CD4-positive, alpha-beta memory T cell (primary cell): ENCODE measurements around the gene SBSN. TPM values are rescaled to one million over a fixed set of nuclear protein-coding genes. Genes with fewer than 3 reads are reported as not detected.
A peak's percentile ranks its signal among the peaks of the same experiment; 100 is the strongest.

Source experiments
- CTCF ChIA-PET: fragments of 350-600 bp; sonication (Branson Sonifier 250); formaldehyde crosslinking; loops from one replicate; lab custom pipeline; 2021; ENCODE audit warnings: inconsistent platforms; ENCODE audit not compliant: partially characterized antibody; lab: Charles Lee
- POLR2A ChIA-PET: fragments of 350-600 bp; sonication (Branson Sonifier 250); formaldehyde crosslinking; loops from one replicate; lab custom pipeline; 2021; ENCODE audit not compliant: partially characterized antibody; lab: Charles Lee
- DNase-seq, 5 donors: peaks; one replicate each; pipeline versions ENCODE4 v3.0.0 to v3.0.0-alpha.2; 2020 to 2022; ENCODE audit warnings: mixed read lengths in 1 of 5
- H3K27ac ChIP-seq: one replicate; pipeline ENCODE4 v1.7.0; 2013; ENCODE audit warnings: low read depth, low read length
- H3K27me3 ChIP-seq: 2 replicates; pipeline ENCODE4 v1.7.0; 2013; ENCODE audit warnings: mild to moderate bottlenecking, low read length, moderate library complexity; ENCODE audit not compliant: insufficient read depth
- H3K36me3 ChIP-seq: 2 replicates; pipeline ENCODE4 v1.7.0; 2013; ENCODE audit warnings: mild to moderate bottlenecking, low read length, moderate library complexity; ENCODE audit not compliant: insufficient read depth
- H3K4me1 ChIP-seq: 2 replicates; pipeline ENCODE4 v1.7.0; 2013; ENCODE audit warnings: mild to moderate bottlenecking, low read length, moderate library complexity; ENCODE audit not compliant: insufficient read depth
- H3K4me3 ChIP-seq, 2 donors: one replicate each; pipeline ENCODE4 v1.7.0; 2013; ENCODE audit warnings: low read length in 2 of 2, mild to moderate bottlenecking in 1 of 2
- H3K9me3 ChIP-seq, 2 donors: one replicate each; pipeline ENCODE4 v1.7.0; 2013; ENCODE audit warnings: low read length in 2 of 2, control low read depth in 1 of 2; ENCODE audit not compliant: control insufficient read depth in 1 of 2
- H3K27ac Mint-ChIP-seq, 7 donors: one replicate each; pipeline ENCODE4 v1.8.0; 2020 to 2021; ENCODE audit warnings: mixed read lengths in 7 of 7, mild to moderate bottlenecking in 6 of 7, inconsistent platforms in 3 of 7, moderate library complexity in 3 of 7
- H3K27me3 Mint-ChIP-seq, 2 donors: one replicate each; pipeline ENCODE4 v1.8.0; 2020 to 2021; ENCODE audit warnings: mixed read lengths in 2 of 2
- H3K36me3 Mint-ChIP-seq, 2 donors: one replicate each; pipeline ENCODE4 v1.8.0; 2020 to 2021; ENCODE audit warnings: mixed read lengths in 2 of 2, inconsistent platforms in 1 of 2, mild to moderate bottlenecking in 1 of 2
- H3K4me1 Mint-ChIP-seq, 4 donors: one replicate each; pipeline ENCODE4 v1.8.0; 2020 to 2021; ENCODE audit warnings: mixed read lengths in 4 of 4, mild to moderate bottlenecking in 1 of 4
- H3K4me3 Mint-ChIP-seq, 8 donors: one replicate each; pipeline ENCODE4 v1.8.0; 2020 to 2021; ENCODE audit warnings: mixed read lengths in 8 of 8, mild to moderate bottlenecking in 7 of 8, moderate library complexity in 6 of 8, inconsistent platforms in 3 of 8
- H3K9me3 Mint-ChIP-seq, 8 donors: one replicate each; pipeline ENCODE4 v1.8.0; 2020 to 2021; ENCODE audit warnings: mixed read lengths in 8 of 8, mild to moderate bottlenecking in 5 of 8, inconsistent platforms in 3 of 8, moderate library complexity in 1 of 8
- intact Hi-C: fragments of 100-400 bp; cut with micrococcal nuclease; formaldehyde crosslinking; loops from one replicate; pipeline ENCODE4 v1.15.1; 2023
- polyA plus RNA-seq, 2 donors: library from polyadenylated mRNA; unstranded; fragments of 300-500 nt; fragmentation: Illumina TruSeq; gene quantifications; one replicate each; pipeline ENCODE4 v1.2.3, GENCODE V29; 2021
- total RNA-seq, 2 experiments: library from RNA; stranded (reverse); gene quantifications; one replicate each; pipeline ENCODE4 v1.2.3, GENCODE V29; 2021

Gene SBSN
- total and polyA plus RNA-seq, 4 experiments from 2014 or later: not detected

DNA sequence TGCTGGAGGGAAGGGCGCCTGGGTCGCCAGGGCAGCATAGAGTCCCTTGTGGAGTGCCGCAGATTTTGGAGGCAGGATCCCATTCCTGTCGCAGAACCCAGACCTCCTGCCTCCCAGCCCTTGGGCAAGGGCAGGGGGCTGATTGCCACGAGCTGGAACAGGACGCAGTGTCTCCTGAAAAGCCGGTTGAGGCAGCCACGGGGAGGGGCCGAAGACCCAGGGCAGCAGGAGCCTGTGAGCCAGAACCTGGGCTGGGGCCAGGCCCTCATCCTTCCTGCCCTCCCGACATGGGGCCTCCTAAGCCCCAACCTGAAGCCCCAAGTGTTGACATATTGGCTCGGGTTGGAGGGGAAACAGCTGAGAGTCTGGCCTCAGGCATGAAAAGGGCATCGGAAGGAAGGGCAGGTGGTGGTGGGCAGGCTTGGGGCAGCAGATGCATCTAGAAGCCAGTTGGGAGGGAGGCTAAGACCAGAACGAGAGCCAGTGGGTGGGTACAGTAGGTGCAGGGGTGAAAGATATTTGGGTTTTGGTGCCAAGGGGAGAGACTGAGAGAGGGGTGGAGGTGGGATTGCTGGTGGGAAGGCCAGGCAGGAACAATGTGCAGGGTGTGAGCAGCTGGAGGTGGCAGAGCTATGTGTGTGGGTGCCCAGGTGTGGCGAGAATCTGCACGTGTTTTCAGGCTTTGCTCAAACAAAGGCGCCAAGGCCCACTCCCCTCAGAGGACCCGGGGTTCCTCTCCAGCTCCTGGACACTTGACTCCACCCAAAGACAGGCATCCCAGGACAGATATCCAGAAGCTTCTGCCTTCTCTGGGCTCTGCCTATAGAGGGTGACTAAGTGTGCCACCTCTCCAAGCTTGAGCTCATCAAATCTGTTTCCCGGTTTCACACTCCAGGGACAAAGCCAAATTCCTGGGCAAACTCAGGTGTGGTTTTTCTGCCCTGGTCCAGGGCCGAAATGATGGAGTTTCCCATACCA lies 1.4 kb upstream of the SBSN start:
- intact Hi-C loops: no loop called here
- peaks cover 13% of the 10 kb centered on the region for H3K4me1 ChIP-seq
- no peaks in the 10 kb centered on the region for H3K36me3 Mint-ChIP-seq
- H3K4me3 ChIP-seq: no peak overlapping the region
- no peaks in the 10 kb centered on the region for H3K9me3 Mint-ChIP-seq
- CTCF ChIA-PET: interaction anchor here (1.0 to 2.6 kb wide), 2 partner anchors 19 kb away, joined by 3 to 7 read pairs; no protein-coding TSS in a partner anchor
- peaks cover 7 to 17% (median 12%) of the 10 kb centered on the region in 4 donors for H3K4me1 Mint-ChIP-seq
- POLR2A ChIA-PET: no interaction called here
- H3K36me3 ChIP-seq: no peaks in the 10 kb centered on the region
- peaks cover 31 to 39% of the 10 kb centered on the region in 2 donors for H3K27me3 Mint-ChIP-seq
- H3K27ac Mint-ChIP-seq: no peak overlapping the region
- no peak overlapping the region for H3K27ac ChIP-seq
- no peak overlapping the region for H3K4me3 Mint-ChIP-seq
- H3K27me3 ChIP-seq: no peaks in the 10 kb centered on the region
- DNase-seq: no peak
- no peaks in the 10 kb centered on the region for H3K9me3 ChIP-seq

DNA sequence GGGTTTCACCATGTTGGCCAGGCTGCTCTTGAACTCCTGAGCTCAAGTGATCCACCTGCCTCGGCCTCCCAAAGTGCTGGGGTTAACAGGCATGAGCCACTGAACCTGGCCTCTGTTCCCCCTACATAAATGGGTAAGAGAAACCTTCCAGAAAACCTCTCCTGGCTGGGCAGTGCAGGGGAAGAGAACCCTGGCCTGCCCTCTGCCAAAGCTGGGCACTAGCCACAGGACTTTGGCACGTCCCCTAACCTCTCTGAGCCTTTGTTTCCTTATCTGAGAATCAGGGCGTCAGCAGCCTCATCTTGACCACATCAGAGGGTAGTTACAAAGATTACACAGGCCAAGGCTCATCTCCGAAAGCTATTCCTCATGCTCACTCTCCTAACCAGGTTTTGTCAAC lies 2.2 kb downstream of the SBSN start:
- Histone ChIP-seq H3K4me3 (no peak overlapping the region), H3K36me3 (no peaks in the 10 kb centered on the region), H3K9me3 (no peaks in the 10 kb centered on the region), H3K27me3 (no peaks in the 10 kb centered on the region), H3K4me1 (no peaks in the 10 kb centered on the region), H3K27ac (no peak overlapping the region)
- H3K4me1 Mint-ChIP-seq: no peaks in the 10 kb centered on the region
- no peak overlapping the region for H3K4me3 Mint-ChIP-seq
- no peaks in the 10 kb centered on the region for H3K36me3 Mint-ChIP-seq
- CTCF ChIA-PET: no interaction called here
- H3K27ac Mint-ChIP-seq: peak overlapping the region in 1 of 7 donors; percentile 22
- peaks cover 22 to 29% of the 10 kb centered on the region in 2 donors for H3K27me3 Mint-ChIP-seq
- POLR2A ChIA-PET: interaction anchor here (0.7 kb wide), 1 partner anchor 16 kb away, joined by 3 read pairs; no protein-coding TSS in a partner anchor
- intact Hi-C loops: no loop called here
- no peak for DNase-seq
- H3K9me3 Mint-ChIP-seq: no peaks in the 10 kb centered on the region

DNA sequence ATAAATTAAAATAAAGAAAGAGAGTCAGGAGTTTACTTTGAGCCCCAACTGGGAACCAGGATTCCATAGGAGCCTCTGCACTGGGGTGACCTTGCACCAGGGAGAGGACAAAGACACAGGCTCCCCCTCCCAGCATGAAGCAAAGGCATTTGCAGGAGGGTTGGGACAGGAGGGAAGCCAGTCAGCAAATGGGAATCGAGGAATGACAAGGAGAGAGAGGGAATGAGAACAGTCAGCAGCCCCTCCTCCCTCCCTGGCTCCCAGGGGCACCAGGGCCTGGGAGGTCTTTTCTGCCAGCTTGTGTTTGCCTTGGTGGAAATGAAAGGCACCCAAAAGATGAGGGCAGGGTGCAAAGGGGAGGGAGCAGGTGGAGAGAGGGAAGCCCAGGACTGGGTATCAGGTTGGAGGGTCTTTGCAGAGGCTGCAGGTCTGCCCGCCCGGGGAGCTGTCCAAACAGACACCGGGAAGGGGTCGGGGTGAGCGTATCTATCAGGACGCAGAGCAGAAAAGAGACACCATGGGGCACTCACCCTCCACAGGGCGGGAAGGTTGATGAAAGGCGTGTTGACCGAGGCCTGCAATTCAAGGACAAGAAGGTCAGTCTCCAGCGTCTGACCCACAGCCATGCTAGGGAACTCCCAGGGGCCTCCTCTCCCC lies 3.8 kb downstream of the SBSN start:
- H3K4me1 ChIP-seq: no peaks in the 10 kb centered on the region
- Mint-ChIP-seq H3K36me3 (no peaks in the 10 kb centered on the region), H3K27me3 (peaks cover 21 to 25% of the 10 kb centered on the region in 2 donors), H3K27ac (no peak overlapping the region), H3K4me1 (no peaks in the 10 kb centered on the region), H3K4me3 (no peak overlapping the region), H3K9me3 (no peaks in the 10 kb centered on the region)
- ChIA-PET POLR2A (no interaction called here), CTCF (no interaction called here)
- no peak for DNase-seq
- no peak overlapping the region for H3K27ac ChIP-seq
- intact Hi-C loops: no loop called here
- no peaks in the 10 kb centered on the region for H3K36me3 ChIP-seq
- H3K4me3 ChIP-seq: no peak overlapping the region
- no peaks in the 10 kb centered on the region for H3K27me3 ChIP-seq
- no peaks in the 10 kb centered on the region for H3K9me3 ChIP-seq

DNA sequence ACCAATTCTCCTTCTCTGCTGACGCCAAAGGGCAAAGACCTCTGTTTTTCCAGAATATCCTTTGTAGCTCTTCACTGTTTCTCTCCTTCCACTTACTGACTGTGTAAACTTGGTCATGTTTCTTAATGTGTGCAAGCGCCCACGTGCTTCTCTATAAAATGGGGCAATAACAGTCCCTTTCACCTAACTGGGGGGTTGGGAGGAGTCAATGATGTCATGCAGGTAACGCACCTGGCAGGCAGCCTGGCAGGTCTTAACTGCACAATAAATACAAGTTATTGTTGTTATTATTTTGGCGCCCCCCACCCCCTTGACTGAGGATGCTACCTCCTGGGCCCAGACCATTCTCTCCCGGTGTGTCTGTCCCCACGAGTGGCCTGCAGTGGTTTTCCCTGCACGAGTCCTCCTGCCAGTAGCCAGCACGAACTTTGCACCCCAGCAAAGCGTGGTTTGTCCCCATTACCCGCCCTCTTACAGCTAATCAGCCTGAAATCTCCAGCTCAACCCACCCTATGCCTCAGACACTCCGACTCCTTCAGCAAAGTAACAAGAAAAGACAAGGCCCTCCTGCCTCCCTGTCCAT lies 5.3 kb downstream of the SBSN start:
- H3K27me3 Mint-ChIP-seq: peaks cover 13 to 16% of the 10 kb centered on the region in 2 donors
- Histone ChIP-seq H3K4me3 (no peak overlapping the region), H3K27me3 (no peaks in the 10 kb centered on the region), H3K9me3 (no peaks in the 10 kb centered on the region), H3K4me1 (no peaks in the 10 kb centered on the region), H3K27ac (no peak overlapping the region), H3K36me3 (no peaks in the 10 kb centered on the region)
- no peaks in the 10 kb centered on the region for H3K9me3 Mint-ChIP-seq
- ChIA-PET CTCF (no interaction called here), POLR2A (no interaction called here)
- H3K36me3 Mint-ChIP-seq: no peaks in the 10 kb centered on the region
- no peak for DNase-seq
- intact Hi-C loops: no loop called here
- no peak overlapping the region for H3K4me3 Mint-ChIP-seq
- H3K27ac Mint-ChIP-seq: peak overlapping the region in 1 of 7 donors; percentile 3
- no peaks in the 10 kb centered on the region for H3K4me1 Mint-ChIP-seq

DNA sequence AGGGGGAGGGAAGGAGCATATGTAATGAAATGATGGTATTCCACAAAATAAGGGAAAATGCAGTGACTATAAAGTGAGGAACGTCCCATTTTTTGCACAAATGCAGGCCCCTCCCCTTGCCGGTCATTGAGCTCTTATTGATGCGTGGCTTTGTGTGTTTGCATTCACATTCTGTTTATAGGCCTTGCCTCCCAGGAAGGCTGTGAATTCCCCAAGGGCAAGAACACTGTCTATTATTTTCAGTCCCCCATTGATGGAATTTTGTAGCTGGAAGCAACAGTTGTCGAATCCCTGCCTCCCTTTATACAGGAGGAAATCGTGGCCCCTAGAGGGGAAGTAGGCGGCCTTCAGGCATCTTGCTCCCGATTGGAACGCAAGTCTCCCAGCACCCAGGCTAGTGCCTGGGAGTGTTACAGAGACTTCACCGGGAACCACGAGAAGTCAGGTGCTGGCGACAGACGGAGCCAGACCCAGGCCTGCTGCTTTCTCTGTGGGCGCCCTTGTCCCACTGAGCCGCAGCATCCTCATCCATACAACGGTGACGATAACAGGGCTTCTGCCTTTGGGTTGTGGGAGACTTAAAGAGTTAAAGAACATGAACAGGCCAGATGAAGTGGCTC lies 6.9 kb downstream of the SBSN start:
- Mint-ChIP-seq H3K36me3 (no peaks in the 10 kb centered on the region), H3K4me1 (no peaks in the 10 kb centered on the region), H3K9me3 (no peaks in the 10 kb centered on the region), H3K4me3 (no peak overlapping the region), H3K27me3 (peaks cover 3 to 14% of the 10 kb centered on the region in 2 donors), H3K27ac (no peak overlapping the region)
- Histone ChIP-seq H3K27me3 (no peaks in the 10 kb centered on the region), H3K4me3 (no peak overlapping the region), H3K36me3 (no peaks in the 10 kb centered on the region), H3K4me1 (no peaks in the 10 kb centered on the region), H3K9me3 (no peaks in the 10 kb centered on the region), H3K27ac (no peak overlapping the region)
- ChIA-PET CTCF (no interaction called here), POLR2A (no interaction called here)
- DNase-seq: no peak
- intact Hi-C loops: no loop called here

DNA sequence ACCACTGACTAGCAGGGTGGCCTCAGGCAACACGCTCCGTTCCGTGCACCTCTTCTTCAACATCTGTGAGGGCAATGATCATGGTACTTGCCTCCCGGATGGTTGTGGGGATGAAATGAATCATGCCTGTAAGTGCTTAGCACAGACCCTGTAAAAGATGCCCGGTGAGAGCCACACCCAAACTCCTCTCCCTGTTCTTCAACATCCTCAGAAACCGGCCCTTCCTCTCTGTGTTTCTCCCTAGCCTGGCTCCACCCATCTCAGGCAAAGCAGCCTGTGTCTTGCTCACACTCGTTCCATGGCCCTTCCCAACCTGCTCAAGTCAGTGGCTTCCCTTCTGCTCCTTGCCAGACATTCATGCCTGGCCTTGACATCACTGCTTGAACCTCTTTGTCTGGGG lies 8.8 kb downstream of the SBSN start:
- no peaks in the 10 kb centered on the region for H3K36me3 ChIP-seq
- no peak overlapping the region for H3K27ac Mint-ChIP-seq
- no peak overlapping the region for H3K4me3 Mint-ChIP-seq
- no peak overlapping the region for H3K4me3 ChIP-seq
- CTCF ChIA-PET: interaction anchor here (0.9 to 1.6 kb wide), 2 partner anchors 9 to 24 kb away, joined by 3 to 6 read pairs; no protein-coding TSS in a partner anchor
- no peaks in the 10 kb centered on the region for H3K9me3 Mint-ChIP-seq
- POLR2A ChIA-PET: interaction anchor here (0.7 kb wide), 1 partner anchor 10 kb away, joined by 3 read pairs; no protein-coding TSS in a partner anchor
- no peaks in the 10 kb centered on the region for H3K36me3 Mint-ChIP-seq
- no peak for DNase-seq
- intact Hi-C loops: no loop called here
- no peaks in the 10 kb centered on the region for H3K4me1 Mint-ChIP-seq
- no peaks in the 10 kb centered on the region for H3K9me3 ChIP-seq
- no peak overlapping the region for H3K27ac ChIP-seq
- H3K27me3 ChIP-seq: no peaks in the 10 kb centered on the region
- no peaks in the 10 kb centered on the region for H3K4me1 ChIP-seq
- H3K27me3 Mint-ChIP-seq: peaks cover 3 to 11% of the 10 kb centered on the region in 2 donors
